Thyroid gland (tissue), 4 donors: ENCODE measurements around the gene UNC119.

ENCODE experiments used
- POLR2A ChIP-seq, 2 donors: fragments of 450-650 bp; IDR thresholded peaks; one replicate each; pipeline ENCODE4 v1.6.1; 2017; ENCODE audit warnings: antibody characterized with exemption in 2 of 2, mild to moderate bottlenecking in 2 of 2, moderate library complexity in 1 of 2
- TF ChIP-seq, protein P1 (sequence below), 6 experiments: fragments of 200-600 bp in 3 of 6; fragments of 450-650 bp in 3 of 6; sonication (generic) in 3 of 6; IDR thresholded peaks; one replicate each; pipeline ENCODE4 v1.5.1; 2016 to 2019; ENCODE audit warnings: antibody characterized with exemption in 6 of 6, mild to moderate bottlenecking in 2 of 6, inconsistent platforms in 1 of 6, moderate library complexity in 1 of 6

DNA sequence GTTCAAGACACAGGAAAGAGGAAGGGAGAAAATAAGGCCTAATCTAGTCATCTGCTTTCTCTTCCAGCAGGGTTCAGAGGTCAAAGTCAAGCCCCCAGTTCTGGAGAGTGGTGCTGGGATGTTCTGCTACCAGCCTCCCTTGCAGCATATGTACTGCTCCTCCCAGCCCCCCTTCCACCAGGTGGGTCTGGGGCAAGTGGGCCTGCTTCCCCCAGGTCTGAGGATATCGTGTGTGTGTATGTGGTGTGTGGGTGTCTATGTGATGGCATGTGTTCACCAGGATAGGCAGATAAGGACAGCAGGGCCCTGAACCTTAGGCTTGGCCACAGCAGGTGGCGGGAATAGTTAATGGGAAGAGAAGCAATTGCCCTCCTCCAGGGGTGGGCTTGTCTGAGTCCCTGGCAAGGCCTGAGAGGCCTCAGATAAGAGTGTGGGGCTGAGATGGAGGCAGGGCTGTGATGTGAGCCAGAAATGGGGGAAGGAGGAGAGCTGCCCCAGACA, 25.2 kb downstream of the UNC119 start:
- TF ChIP-seq, protein P1, sequence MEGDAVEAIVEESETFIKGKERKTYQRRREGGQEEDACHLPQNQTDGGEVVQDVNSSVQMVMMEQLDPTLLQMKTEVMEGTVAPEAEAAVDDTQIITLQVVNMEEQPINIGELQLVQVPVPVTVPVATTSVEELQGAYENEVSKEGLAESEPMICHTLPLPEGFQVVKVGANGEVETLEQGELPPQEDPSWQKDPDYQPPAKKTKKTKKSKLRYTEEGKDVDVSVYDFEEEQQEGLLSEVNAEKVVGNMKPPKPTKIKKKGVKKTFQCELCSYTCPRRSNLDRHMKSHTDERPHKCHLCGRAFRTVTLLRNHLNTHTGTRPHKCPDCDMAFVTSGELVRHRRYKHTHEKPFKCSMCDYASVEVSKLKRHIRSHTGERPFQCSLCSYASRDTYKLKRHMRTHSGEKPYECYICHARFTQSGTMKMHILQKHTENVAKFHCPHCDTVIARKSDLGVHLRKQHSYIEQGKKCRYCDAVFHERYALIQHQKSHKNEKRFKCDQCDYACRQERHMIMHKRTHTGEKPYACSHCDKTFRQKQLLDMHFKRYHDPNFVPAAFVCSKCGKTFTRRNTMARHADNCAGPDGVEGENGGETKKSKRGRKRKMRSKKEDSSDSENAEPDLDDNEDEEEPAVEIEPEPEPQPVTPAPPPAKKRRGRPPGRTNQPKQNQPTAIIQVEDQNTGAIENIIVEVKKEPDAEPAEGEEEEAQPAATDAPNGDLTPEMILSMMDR (IDR thresholded peaks at IDR 0.05) = no peak
- no peak for TF ChIP-seq POLR2A (IDR thresholded peaks at IDR 0.05)
